Amygdala (tissue), 56 donors: ENCODE measurements around the gene VSTM2B.

Experiments used
- DNase-seq, 56 donors: peaks; one replicate each; lab custom pipeline; 2025; lab: John Stamatoyannopoulos, UW

Gene VSTM2B

DNA sequence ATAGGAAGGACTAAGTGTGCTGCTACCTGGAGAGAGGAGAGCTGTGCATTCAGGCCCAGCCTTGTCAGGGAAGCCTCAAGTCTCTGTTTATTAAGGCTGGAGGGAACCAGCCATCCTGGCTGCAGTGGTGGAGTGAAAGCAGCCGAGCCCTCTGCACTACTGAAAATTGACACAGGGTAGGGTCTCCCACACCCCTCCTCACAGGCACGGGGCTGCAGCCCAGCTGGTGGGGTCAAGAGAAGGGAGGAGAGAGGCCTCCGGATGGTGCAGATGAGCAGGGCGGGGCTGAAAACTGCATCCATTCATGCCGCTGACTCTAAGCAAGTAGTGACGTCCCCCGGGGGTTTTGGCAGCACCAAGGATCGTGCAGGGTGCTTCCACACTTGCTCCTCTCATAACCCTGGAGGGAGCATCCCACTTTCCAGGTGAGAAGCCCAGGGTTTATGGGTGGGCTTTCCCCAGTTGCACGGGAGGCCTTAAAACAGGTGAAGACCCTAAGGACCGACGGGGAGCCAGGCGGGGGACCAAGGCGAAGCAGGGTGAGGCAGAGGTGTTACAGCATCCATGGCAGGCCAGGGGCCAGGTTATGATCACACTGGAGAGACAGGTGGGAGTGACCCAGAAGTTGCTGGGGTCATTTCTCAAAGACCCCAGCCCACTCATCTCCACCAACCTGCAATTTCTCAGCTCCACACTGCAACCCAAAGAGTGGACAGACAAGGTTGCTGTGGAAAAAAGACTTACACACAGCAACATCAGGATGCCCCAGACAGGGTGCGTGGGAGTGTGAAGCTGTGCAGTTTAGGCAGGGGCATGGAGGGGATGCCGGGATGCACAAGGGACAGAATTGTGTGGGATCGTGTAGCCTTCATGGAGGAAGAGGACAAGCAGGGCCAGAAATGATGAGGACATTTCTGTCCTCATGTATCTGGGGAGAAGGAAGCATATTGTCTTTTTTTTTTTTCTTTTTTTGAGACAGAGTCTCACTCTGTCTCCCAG lies 36.8 kb downstream of the VSTM2B start:
- no peak for DNase-seq

DNA sequence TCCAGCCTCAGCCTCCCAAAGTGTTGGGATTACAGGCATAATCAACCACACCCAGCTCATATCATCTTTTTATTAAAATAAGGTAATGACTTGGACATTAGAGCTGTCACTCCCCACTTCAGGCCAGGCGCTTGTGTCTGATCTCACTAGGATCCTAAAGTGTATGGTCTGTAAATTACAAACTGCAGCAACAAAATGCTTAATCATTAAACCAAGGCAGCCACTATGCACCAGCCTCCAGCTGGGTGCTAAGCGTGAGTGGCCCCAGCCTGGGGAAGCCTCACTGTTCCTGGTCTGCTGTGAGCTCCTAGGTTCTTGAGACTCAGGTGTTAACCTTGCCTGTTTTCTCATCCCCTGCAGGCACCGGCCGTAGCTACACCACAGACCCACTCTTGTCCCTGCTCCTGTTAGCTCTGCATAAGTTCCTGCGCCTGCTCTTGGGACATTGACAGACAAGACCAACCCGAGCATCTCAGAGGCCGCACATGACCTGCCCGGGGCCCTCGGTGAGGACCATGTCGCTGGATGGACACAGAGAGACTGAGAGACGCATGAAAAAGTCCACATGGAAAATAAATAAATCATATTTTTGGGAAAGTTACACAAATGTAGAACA lies 37.8 kb downstream of the VSTM2B start:
- no peak for DNase-seq

DNA sequence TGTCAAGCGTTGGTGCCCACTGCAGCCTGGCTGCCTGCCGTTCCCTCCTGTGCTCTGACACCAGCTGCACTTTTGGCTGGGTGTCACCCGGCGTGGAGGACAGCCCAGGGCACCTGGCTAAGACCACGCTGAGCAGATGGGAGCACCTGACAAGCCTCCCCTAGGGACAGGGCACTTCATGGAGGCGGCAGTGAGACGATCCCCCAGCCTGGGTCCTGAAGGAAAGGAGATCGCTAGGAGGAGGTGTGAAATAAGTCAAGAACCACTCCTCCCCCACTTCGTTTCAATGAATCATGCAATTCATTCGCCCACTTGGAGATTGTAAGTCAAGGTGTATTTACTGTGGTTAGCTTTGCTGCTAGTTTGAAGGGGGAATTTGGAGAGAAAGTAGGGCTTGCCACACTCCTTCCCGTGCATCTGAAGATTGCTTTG lies 38.8 kb downstream of the VSTM2B start:
- no peak for DNase-seq

DNA sequence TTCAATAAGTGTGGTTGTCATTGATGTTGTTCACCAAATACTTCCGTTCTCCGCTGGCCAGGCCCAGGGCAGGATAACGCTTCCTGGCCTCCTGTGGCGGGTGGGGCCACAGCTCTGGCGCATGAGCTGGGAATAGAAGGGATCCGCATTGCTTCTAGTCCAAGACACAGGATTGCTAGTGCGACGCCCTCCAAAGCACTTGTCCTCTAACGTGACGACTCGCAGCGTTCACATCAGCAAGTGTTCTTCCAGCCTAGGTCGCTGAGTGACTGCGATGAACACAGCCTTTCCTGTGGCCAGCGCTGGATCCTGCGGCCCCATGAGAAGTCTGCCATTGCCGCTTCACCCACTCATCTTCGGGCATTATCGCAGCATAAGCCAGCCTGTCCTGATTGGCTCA lies 39.4 kb downstream of the VSTM2B start:
- DNase-seq: no peak

DNA sequence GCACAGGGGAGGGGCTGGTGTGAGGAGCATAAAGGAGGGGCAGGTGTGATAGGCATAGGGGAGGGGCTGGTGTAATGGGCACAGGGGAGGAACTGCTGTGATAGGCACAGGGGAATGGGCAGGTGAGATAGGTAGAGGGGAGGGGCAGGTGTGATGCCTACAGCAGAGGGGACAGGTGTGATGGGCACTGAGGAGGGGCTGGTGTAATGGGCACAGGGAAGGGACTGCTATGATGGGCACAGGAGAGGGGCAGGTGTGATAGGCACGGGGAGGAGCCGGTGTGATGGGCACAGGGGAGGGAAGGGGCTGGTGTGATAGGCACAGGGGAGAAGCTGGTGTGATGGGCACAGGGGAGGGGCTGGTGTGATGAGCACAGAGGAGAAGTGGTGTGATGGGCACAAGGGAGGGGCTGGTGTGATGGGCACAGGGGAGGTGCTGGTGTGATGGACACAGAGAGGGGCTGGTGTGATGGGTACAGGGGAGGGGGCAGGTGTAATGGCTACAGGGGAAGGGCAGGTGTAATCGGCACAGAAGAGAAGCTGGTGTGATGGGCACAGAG lies 40.8 kb downstream of the VSTM2B start:
- no peak for DNase-seq

DNA sequence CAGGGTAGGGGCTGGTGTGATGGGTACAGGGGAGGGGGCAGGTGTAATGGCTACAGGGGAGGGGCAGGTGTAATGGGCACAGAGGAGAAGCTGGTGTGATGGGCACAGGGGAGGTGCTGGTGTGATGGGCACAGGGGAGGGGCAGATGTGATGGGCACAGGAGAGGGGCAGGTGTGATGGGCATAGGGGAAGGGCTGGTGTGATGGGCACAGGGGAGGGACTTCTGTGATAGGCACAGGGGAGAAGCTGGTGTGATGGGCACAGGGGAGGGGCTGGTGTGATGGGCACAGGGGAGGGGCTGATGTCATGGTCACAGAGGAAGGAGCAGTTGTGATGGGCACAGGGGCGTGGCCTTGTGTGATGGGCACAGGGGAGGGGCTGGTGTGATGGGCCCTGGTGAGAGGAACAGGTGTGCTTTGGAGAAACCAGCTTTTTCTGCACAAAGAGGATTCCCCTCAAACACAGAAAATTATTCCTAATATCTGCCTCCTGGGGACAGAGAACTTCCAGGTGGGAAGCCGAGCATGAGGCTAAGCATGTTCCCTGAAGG lies 41.6 kb downstream of the VSTM2B start:
- no peak for DNase-seq

DNA sequence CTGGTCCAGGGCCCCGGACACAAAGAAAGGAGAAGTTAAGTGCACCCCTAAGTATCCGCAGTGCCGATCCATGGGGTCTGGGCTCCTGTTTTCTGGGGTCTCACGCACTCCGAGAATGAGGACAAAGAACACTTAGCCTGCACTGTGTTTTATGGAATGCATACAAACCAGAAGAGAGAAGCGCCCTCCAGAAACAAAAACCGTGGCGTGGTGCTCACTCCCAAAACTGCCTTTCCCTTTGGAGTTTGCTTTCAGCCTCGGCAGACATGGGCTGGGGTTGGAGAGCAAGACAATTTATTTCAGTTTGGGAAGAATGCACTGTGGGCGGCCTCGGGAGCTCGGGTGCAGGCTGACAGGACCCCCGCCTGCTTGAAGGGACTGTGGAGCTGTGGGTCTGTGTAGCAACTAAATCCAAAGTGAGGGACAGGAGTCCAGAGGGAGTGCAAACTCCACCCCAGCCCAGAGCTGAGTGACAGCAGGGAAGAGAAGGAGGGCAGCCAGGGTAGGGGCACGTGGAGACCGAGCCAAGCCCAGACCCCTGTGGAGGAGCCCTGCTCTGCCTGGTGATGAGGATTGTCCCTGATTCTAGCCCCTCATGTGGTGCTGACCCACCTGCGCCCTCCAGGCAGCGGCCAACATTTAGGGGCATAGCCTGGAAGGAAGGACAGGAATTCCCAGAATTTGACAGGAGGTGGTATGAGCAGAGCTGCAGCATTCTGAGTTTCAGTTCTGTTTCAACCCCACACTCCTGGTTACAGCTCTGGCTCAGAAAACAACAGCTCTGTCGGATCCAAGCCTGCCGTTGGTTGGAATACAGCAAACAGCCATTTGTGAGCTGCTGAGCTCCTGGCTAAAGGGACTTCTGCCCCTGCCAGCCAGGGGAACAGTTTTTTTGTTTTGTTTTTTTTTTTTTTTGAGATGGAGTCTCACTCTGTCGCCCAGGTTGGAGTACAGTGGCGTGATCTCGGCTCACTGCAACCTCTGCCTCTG lies 42.5 kb downstream of the VSTM2B start:
- peak in 1 of 56 donors; percentile 14 for DNase-seq

DNA sequence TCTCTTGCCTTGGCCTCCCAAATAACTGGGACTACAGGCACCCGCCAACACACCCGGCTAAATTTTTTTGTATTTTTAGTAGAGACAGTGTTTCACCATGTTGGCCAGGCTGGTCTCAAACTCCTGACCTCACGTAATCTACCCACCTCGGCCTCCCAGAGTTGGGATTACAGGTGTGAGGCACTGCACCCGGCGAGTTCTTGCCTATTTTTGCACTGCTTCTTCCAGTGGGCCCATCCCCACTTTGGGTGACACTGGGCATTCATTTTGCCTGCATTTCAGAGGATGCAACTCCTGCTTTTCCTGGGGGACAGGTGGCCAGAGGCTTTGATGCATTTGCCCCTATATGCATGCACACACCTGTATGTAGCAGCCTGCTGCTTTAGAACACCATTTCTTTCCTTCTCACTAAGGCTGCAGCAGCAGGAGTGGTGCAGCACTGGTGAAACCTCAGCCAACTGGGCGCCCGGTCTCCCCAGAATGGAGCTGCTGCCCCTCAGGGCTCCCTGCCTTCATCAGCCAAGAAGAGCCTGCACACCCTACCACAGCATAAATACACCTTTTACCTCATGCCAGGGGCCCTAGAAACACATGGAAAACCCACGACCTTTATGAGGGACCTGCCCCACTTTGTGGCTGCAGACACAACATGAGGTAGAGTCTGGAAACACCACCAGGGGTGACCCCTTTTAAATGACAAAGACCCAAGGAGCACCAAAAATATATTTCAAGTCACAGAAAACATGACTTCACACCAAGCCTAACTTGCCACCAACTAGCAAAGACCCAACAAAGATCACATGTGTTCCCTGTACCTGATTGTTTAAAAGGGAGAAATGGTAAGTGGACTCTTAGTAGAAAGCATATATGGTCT lies 43.5 kb downstream of the VSTM2B start:
- DNase-seq: no peak

DNA sequence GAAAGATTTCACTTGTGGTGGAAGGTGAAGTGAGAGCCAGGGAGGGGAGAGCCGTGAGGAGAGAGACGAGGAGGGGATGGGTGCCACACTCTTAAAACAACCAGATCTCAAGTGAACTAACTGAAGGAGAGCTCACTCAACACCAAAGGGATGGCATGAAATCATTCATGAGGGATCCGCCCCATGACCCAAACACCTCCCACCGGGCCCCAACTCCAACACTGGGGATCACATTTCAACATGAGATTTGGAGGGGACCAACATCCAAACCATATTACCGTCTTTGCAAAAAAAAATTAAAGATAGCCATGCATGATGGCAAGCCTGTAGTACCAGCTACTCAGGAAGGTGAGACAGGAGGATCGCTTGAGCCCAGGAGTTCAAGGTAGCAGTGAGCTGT lies 45.4 kb downstream of the VSTM2B start:
- DNase-seq: no peak

DNA sequence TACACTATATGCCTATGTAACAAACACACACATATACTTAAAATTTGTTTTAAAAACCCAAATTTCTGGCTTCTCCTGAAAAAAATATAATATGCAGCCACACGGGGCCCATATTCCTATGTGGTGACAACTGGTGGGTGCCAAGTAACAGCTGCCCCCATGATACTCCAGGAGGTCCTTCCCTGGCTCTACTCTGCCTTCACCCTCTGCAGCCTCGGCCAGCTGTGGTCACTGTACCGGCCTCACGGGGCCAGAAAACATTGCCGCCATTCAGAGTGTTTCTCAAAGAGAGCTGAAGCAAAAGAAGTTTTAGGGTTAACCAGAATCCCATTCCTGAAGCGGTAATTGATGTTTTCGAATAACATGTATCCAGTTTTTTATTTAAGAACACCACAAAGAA lies 47.7 kb downstream of the VSTM2B start:
- DNase-seq: no peak

DNA sequence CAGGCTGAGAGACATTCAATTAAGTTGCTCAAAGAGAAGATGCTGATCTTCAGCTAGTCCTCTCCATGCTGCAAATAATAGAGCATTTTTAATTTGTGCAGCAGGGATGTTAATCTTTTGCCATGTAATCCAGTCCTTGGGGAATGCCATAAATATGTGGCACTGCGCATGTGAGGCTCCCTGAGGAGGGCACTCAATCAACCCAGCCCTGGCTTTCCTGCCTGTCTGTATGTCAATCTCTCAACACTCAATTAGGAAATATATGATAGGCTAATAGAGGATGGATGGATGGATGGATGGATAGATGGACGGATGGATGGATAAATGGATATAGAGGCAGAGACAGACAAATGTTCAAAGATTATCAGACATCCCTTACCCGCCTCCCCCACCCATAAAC lies 48.7 kb downstream of the VSTM2B start:
- DNase-seq: no peak

DNA sequence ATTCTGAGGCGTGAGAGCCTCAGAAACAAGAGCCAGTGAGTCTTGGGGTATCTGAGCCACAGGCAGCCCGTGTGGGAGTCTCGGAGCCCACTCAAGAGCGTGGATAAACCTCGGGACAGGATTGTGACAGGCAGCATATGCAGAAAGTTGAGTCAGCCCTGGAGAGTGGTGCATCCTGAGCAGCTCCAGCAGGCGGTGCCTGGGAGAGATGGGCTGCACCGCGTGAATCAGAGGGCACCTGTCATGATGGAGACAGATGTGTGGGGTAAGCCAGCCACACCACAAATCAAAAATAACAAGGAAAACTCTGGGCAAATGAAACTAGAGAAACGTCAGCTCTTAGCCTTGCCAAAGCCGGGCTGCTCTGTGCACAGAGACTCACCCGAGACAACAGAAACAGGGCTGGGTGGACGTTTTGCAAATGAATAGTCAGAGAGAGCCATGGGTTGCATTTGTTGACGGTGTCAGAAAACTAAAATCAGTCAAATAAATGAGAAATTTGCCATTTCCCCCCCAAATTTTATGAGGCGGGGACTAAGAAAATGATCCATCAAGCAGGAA lies 50.3 kb downstream of the VSTM2B start:
- DNase-seq: peak in 15 of 56 donors; percentile 4 to 68 (median 26)

DNA sequence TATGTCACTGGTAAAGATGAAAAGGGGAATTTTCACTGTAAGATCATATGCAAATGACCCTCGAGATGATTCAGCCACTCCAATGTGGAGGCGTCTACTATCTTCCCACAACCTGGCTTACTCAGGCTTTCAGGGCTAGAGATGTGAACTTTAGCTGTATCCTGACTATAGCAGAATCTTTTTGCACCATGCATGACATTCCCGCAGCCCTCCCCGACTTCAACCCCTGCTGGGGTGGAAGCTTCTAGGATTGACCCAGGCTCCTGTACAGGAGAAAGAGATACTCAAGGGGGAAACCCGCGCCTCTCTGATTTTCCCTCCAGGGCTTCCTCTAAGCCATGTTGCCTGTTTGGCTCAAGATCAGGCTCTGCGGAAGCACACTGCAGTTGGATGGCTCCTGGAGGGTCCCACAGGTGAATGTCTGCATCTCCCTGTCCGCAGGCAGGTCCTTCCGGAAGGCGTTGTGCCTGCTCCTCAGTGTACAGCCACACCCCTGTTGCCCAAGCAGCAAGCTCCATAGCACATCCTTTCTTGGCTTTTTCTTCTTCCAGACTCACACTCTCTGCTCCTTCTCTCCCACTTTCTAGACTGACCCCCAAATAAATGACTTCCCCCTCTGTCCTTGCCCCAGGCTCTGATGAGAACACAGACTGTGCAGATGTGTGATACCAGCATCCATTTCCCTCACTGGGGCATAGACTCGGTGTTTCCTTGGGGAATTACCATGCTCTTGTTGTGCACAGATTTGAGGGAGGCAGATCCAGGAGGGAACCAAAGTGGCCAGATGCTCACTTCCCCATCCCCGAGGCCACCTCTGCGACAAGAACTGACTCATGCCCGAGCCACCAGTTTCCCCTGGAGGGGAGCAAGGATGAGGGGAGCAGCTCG lies 51.2 kb downstream of the VSTM2B start:
- no peak for DNase-seq

DNA sequence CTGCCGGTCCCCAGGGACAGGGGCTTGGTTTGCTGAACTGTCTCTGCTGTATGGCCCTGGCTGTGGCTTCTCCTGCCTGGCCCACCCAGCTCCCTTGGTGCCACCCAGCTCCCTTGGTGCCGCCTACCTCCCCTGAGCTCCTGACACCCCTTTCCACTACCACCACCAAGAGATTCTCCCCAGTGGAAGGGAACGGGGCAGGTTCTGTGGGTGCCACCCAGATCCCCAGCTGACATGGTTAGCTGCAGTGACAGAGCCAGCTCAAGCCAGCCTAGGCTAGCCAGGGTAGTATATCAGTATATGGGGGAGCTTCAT lies 51.8 kb downstream of the VSTM2B start:
- no peak for DNase-seq

DNA sequence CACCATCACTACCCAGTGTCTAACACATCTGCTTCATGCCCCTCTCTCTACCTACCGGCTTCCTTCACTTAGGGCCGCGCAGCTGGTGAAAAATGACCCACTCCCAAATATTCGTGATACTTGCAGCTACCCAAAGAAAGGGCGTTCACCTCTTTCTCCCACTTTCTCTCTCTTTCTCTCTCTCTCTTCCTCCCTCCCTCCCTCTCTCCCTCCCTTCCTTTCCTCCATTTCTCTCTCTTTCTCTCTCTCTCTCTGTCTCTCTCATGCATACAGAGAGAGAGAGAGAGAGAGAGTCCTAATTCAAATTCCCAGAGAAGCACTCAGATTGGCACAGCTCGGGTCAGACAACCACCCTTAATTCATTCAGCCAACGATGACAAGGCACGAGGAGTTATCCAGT lies 52.6 kb downstream of the VSTM2B start:
- no peak for DNase-seq

DNA sequence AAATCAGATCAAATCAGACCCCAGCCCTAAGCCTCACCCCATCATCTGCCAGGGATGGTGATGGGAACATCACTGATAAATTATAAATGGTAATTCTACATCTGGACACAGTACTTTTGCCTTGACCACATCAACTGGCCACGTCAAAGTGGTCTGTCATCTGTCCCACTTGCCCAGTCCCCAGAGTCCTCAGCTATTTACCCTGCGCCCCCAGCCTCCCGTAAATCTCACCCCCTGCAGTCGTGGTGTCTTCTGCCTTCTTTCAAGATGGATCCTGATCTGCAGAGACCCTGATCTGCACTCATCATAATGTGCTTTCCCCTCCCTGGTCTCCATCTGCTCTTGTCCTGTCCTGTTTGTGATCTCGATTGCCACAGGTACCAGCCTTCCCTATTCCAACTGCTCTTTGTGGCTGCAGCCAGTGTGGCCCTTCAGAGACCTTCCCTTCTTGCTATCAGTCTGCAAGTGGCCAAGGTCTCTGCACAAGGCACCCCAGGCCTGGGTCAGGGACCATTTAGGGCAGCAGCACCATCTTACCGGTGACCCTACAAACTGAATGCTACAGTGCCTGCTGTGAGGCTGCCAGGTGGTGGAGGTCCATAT lies 53.6 kb downstream of the VSTM2B start:
- no peak for DNase-seq

DNA sequence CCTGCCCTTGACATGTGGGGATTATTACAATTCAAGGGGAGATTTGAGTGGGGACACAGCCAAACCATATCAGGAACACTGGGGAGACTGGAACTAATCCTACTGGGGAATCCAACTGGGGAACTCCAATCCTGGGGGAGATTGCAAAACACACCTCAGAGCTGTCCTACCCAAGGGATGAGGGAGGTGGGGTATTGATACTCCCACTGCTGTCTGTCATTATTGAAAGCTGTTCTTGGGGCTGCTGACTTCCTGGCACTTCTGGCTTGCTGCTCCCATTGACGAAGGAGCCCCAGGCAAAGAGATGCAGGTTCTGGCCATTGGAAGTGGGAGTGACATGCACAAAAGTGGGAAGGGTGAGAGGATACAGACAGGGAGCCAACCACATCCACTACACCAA lies 55.6 kb downstream of the VSTM2B start:
- DNase-seq: no peak
